A673 (cell line): ENCODE results near the gene RAB44.

ENCODE experiments used
- EZH2 ChIP-seq: fragments of 200-600 bp; sonication (generic); IDR thresholded peaks from 2 replicates; pipeline ENCODE4 v1.6.1; 2017; ENCODE audit warnings: borderline replicate concordance, low read depth, mild to moderate bottlenecking, mixed read lengths, antibody characterized with exemption, low read length; ENCODE audit not compliant: poor library complexity, severe bottlenecking
- TF ChIP-seq, protein P1 (sequence below): fragments of 300-800, 200-600 bp; sonication (generic); conservative IDR thresholded peaks from 2 replicates; pipeline ENCODE4 v1.5.1; 2017; ENCODE audit warnings: low read depth, mild to moderate bottlenecking, antibody characterized with exemption, low read length, moderate library complexity, mixed read lengths

DNA sequence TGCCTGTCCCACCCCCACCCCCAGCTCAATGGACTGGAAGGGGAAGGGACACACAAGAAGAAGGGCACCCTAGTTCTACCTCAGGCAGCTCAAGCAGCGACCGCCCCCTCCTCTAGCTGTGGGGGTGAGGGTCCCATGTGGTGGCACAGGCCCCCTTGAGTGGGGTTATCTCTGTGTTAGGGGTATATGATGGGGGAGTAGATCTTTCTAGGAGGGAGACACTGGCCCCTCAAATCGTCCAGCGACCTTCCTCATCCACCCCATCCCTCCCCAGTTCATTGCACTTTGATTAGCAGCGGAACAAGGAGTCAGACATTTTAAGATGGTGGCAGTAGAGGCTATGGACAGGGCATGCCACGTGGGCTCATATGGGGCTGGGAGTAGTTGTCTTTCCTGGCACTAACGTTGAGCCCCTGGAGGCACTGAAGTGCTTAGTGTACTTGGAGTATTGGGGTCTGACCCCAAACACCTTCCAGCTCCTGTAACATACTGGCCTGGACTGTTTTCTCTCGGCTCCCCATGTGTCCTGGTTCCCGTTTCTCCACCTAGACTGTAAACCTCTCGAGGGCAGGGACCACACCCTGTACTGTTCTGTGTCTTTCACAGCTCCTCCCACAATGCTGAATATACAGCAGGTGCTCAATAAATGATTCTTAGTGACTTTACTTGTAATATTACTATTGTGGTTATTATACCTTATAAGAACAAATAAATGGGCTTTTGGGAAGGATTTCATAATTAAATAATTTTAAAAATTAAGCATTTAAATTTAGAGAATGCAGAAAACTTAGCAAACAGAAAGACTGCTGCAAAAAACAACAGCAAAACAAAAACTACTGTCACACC, 10.7 kb upstream of the RAB44 start:
- TF ChIP-seq, protein P1, sequence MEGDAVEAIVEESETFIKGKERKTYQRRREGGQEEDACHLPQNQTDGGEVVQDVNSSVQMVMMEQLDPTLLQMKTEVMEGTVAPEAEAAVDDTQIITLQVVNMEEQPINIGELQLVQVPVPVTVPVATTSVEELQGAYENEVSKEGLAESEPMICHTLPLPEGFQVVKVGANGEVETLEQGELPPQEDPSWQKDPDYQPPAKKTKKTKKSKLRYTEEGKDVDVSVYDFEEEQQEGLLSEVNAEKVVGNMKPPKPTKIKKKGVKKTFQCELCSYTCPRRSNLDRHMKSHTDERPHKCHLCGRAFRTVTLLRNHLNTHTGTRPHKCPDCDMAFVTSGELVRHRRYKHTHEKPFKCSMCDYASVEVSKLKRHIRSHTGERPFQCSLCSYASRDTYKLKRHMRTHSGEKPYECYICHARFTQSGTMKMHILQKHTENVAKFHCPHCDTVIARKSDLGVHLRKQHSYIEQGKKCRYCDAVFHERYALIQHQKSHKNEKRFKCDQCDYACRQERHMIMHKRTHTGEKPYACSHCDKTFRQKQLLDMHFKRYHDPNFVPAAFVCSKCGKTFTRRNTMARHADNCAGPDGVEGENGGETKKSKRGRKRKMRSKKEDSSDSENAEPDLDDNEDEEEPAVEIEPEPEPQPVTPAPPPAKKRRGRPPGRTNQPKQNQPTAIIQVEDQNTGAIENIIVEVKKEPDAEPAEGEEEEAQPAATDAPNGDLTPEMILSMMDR: no peak
- TF ChIP-seq EZH2: no peak
